Stimulated activated CD8-positive, alpha-beta memory T cell treated with anti-CD3 and anti-CD28 coated beads, Interleukin-15, amount 100 ng/mL, for 48 hours (primary cell): Measurements from ENCODE around the gene FGF22.
"Not testable (repeated sequence)": the region's sequence is repeated elsewhere in the genome, so short reads cannot be mapped to it uniquely, and the experiment has no call there.

Source experiments
- DNase-seq, 2 donors: peaks; one replicate each; pipeline ENCODE4 v3.0.0-alpha.2; 2020; ENCODE audit warnings: low read depth in 2 of 2

FGF22 gene

GRCh38 chr19:658916-659839 lies 19.5 kb downstream of the FGF22 start:
- no peak for DNase-seq

- DNase-seq, result no peak
These were observed 21.2 kb downstream of the FGF22 start for GRCh38 chr19:660793-661426.

GRCh38 chr19:661427-662196 lies 21.9 kb downstream of the FGF22 start:
- DNase-seq, result peak; percentile 47 to 65

- peak; percentile 55 to 61 for DNase-seq
These were observed 22.7 kb downstream of the FGF22 start for GRCh38 chr19:662207-662961.

GRCh38 chr19:662962-663681 lies 23.4 kb downstream of the FGF22 start, which contains the start of gene RNF126:
TSS of gene RNF126 (minus strand) at chr19:663214. CDS start at chr19:663121, 93 bp downstream.
- DNase-seq, result peak; percentile 91 to 94

GRCh38 chr19:663682-664117 lies 24.0 kb downstream of the FGF22 start:
- no peak for DNase-seq

GRCh38 chr19:664913-665443 lies 25.3 kb downstream of the FGF22 start:
- DNase-seq, result peak in 1 of 2 donors; percentile 65

GRCh38 chr19:666985-667573 lies 27.4 kb downstream of the FGF22 start:
- not testable (repeated sequence) for DNase-seq

- DNase-seq, result not testable (repeated sequence)
These were observed 29.2 kb downstream of the FGF22 start for GRCh38 chr19:668675-669434.

GRCh38 chr19:670609-671075 lies 31.0 kb downstream of the FGF22 start:
- no peak for DNase-seq

- DNase-seq, result no peak
These were observed 34.8 kb downstream of the FGF22 start for GRCh38 chr19:674282-675151.

- DNase-seq, result no peak
These were observed 36.3 kb downstream of the FGF22 start for GRCh38 chr19:676007-676338.

- no peak for DNase-seq
These were observed 36.8 kb downstream of the FGF22 start, which contains the start of gene FSTL3 for GRCh38 chr19:676339-677105. TSS of gene FSTL3 (plus strand) at chr19:676392. CDS start at chr19:676424, 32 bp downstream.

GRCh38 chr19:677201-677600 lies 37.5 kb downstream of the FGF22 start:
- DNase-seq, result no peak

GRCh38 chr19:677601-678436 lies 38.1 kb downstream of the FGF22 start:
- no peak for DNase-seq

GRCh38 chr19:678791-679388 lies 39.2 kb downstream of the FGF22 start:
- no peak for DNase-seq
